Parathyroid adenoma (tissue), 2 donors: ENCODE results near the gene ADARB2.

Source experiments
- H2AFZ ChIP-seq: fragments of 300-600 bp; sonication (generic); one replicate; pipeline ENCODE4 v1.7.0; 2017; ENCODE audit warnings: antibody characterized with exemption, mild to moderate bottlenecking
- H3K27ac ChIP-seq: fragments of 300-600 bp; sonication (generic); one replicate; pipeline ENCODE4 v1.7.0; 2017
- H3K27me3 ChIP-seq: fragments of 300-600 bp; sonication (generic); one replicate; pipeline ENCODE4 v1.7.0; 2017; ENCODE audit warnings: low read length; ENCODE audit not compliant: control insufficient read depth, insufficient read depth
- H3K36me3 ChIP-seq: fragments of 300-600 bp; sonication (generic); one replicate; pipeline ENCODE4 v1.7.0; 2017; ENCODE audit warnings: low read length; ENCODE audit not compliant: control insufficient read depth, insufficient read depth
- H3K4me1 ChIP-seq: fragments of 300-600 bp; sonication (generic); one replicate; pipeline ENCODE4 v1.7.0; 2017; ENCODE audit warnings: control low read depth
- H3K4me2 ChIP-seq: fragments of 300-600 bp; sonication (generic); one replicate; pipeline ENCODE4 v1.7.0; 2017; ENCODE audit warnings: low read length
- H3K4me3 ChIP-seq: fragments of 300-600 bp; sonication (generic); one replicate; pipeline ENCODE4 v1.7.0; 2017; ENCODE audit warnings: low read depth, low read length
- H3K79me2 ChIP-seq: fragments of 300-600 bp; sonication (generic); one replicate; pipeline ENCODE4 v1.7.0; 2017; ENCODE audit warnings: control low read depth
- H3K9ac ChIP-seq: fragments of 300-600 bp; sonication (generic); one replicate; pipeline ENCODE4 v1.7.0; 2017; ENCODE audit warnings: mild to moderate bottlenecking
- H3K9me3 ChIP-seq: fragments of 300-600 bp; sonication (generic); one replicate; pipeline ENCODE4 v1.7.0; 2017; ENCODE audit warnings: low read length; ENCODE audit not compliant: control insufficient read depth
- TF ChIP-seq, protein P1 (sequence below): fragments of 300-600 bp; sonication (generic); IDR thresholded peaks from one replicate; pipeline ENCODE4 v1.7.0; 2017; ENCODE audit warnings: antibody characterized with exemption, mild to moderate bottlenecking
- donor health status: primary hyperparathyroidism.

Gene ADARB2

DNA sequence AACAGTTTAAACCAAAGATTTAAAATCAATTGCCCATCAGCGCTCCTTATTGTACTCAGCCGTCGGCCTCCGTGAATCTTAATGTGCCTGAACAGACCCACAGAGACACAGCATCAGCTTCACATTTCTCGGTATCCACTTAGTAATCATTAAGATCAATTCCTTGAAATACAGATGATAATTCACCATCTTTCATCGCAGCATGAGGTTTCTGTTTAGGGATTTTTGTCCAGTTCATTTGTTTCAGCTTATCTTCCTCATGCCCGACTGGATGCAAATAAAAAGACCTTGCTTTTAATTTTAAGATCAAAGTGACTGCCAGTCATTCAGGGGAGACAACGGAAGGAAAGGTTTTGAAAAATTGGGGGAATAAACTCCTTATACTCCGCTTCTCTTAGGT is 473.3 kb downstream of the ADARB2 start:
- TF ChIP-seq, protein P1, sequence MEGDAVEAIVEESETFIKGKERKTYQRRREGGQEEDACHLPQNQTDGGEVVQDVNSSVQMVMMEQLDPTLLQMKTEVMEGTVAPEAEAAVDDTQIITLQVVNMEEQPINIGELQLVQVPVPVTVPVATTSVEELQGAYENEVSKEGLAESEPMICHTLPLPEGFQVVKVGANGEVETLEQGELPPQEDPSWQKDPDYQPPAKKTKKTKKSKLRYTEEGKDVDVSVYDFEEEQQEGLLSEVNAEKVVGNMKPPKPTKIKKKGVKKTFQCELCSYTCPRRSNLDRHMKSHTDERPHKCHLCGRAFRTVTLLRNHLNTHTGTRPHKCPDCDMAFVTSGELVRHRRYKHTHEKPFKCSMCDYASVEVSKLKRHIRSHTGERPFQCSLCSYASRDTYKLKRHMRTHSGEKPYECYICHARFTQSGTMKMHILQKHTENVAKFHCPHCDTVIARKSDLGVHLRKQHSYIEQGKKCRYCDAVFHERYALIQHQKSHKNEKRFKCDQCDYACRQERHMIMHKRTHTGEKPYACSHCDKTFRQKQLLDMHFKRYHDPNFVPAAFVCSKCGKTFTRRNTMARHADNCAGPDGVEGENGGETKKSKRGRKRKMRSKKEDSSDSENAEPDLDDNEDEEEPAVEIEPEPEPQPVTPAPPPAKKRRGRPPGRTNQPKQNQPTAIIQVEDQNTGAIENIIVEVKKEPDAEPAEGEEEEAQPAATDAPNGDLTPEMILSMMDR: no peak
- H3K79me2 ChIP-seq: no peaks in the 10 kb centered on the region
- no peaks in the 10 kb centered on the region for H3K4me1 ChIP-seq
- H3K36me3 ChIP-seq: no peaks in the 10 kb centered on the region
- no peak overlapping the region for H3K27ac ChIP-seq
- H3K27me3 ChIP-seq: no peaks in the 10 kb centered on the region
- no peak overlapping the region for H3K4me3 ChIP-seq
- no peaks in the 10 kb centered on the region for H3K9me3 ChIP-seq
- H3K4me2 ChIP-seq: no peak overlapping the region
- no peak overlapping the region for H3K9ac ChIP-seq
- no peak overlapping the region for H2AFZ ChIP-seq

DNA sequence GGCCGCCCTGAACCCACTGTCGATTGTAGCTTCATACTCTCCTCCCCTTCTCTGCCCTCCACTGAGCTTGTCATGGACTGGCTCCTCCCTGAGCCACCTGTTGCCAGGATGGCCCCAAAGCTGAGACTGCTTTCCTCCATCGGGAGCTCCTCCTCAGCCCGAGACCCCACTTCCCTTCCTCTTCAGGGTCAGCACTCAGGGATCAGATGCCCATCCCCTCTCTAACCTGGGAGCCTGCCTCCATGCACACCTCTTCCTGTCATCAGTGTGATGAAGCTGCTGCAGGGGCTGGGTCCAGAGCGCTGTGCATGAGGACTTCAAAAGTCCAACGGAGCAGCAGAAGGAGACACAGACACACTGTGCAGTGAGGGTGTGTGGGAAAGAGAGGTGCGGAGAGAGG is 480.1 kb downstream of the ADARB2 start:
- no peaks in the 10 kb centered on the region for H3K4me1 ChIP-seq
- TF ChIP-seq, protein P1: no peak
- no peak overlapping the region for H2AFZ ChIP-seq
- H3K79me2 ChIP-seq: no peaks in the 10 kb centered on the region
- H3K4me3 ChIP-seq: no peak overlapping the region
- no peak overlapping the region for H3K27ac ChIP-seq
- H3K9ac ChIP-seq: no peak overlapping the region
- no peak overlapping the region for H3K4me2 ChIP-seq
- no peaks in the 10 kb centered on the region for H3K36me3 ChIP-seq
- H3K27me3 ChIP-seq: no peaks in the 10 kb centered on the region
- no peaks in the 10 kb centered on the region for H3K9me3 ChIP-seq

DNA sequence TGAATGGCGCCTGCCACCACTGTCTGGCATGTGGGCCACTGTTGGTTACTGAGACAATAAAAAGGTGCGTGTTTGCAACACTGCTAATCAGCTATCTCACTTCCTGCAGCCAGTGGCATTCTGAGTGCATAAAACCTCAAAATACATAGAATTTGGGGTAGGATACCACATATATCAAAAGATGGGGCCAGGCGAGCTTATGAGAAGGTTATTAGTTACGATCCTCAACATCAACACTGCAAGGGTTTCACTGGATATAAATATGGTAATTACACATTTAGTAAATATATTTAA is 480.9 kb downstream of the ADARB2 start:
- Histone ChIP-seq H2AFZ (no peak overlapping the region), H3K4me1 (no peaks in the 10 kb centered on the region), H3K79me2 (no peaks in the 10 kb centered on the region), H3K9ac (no peak overlapping the region), H3K27me3 (no peaks in the 10 kb centered on the region), H3K36me3 (no peaks in the 10 kb centered on the region), H3K4me3 (no peak overlapping the region), H3K9me3 (no peaks in the 10 kb centered on the region), H3K4me2 (no peak overlapping the region), H3K27ac (no peak overlapping the region)
- TF ChIP-seq, protein P1: no peak

DNA sequence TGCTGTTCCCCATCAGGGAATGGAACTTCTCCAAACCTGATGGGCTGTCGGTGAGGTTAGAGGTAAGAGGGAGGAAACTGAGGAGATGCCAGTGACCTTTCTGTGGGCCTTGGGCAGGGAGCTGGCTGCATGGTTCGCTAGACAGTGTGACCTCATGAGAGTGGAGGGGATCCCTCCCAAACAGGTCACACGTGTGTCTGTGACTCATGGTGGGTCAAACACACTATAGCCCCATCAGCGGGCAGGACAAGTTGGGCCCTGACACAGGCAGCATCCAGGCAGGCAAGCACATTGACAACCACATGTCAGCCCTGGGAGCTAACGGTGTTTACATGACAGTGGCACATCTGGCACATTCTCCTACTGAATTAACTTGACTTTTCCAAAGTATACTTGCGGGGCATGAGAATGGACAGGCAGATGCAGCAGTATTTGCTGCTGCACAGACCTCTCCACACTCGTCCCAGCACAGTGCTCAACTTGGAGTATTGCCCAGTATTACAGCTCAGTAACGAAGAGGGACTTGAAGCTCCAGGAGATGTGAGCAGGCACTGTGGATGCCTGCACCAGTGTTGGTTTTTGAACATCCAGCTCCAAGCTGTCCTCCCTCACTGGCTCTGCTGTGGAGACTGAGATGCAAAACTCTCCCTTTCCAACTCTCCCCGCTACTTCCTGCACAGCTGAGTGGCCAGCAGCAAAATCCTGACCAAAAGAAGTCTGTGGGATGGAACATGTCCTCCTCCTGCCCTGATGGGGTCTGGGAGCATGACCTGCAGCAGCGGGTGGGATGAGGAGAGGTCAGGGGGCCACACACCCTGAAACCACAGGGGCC is 481.5 kb downstream of the ADARB2 start:
- no peaks in the 10 kb centered on the region for H3K36me3 ChIP-seq
- TF ChIP-seq, protein P1: no peak
- H2AFZ ChIP-seq: no peak overlapping the region
- H3K79me2 ChIP-seq: no peaks in the 10 kb centered on the region
- no peak overlapping the region for H3K4me2 ChIP-seq
- H3K9me3 ChIP-seq: no peaks in the 10 kb centered on the region
- no peaks in the 10 kb centered on the region for H3K27me3 ChIP-seq
- no peak overlapping the region for H3K9ac ChIP-seq
- no peak overlapping the region for H3K4me3 ChIP-seq
- H3K4me1 ChIP-seq: no peaks in the 10 kb centered on the region
- no peak overlapping the region for H3K27ac ChIP-seq

GRCh38 chr10:1255118-1255517 is 482.2 kb downstream of the ADARB2 start:
- Histone ChIP-seq H2AFZ (no peak overlapping the region), H3K27ac (no peak overlapping the region), H3K9ac (no peak overlapping the region), H3K9me3 (no peaks in the 10 kb centered on the region), H3K79me2 (no peaks in the 10 kb centered on the region), H3K27me3 (no peaks in the 10 kb centered on the region), H3K36me3 (no peaks in the 10 kb centered on the region), H3K4me2 (no peak overlapping the region), H3K4me1 (no peaks in the 10 kb centered on the region), H3K4me3 (no peak overlapping the region)
- TF ChIP-seq, protein P1: no peak
